ENCODE data around the gene KPNB1.

DNA sequence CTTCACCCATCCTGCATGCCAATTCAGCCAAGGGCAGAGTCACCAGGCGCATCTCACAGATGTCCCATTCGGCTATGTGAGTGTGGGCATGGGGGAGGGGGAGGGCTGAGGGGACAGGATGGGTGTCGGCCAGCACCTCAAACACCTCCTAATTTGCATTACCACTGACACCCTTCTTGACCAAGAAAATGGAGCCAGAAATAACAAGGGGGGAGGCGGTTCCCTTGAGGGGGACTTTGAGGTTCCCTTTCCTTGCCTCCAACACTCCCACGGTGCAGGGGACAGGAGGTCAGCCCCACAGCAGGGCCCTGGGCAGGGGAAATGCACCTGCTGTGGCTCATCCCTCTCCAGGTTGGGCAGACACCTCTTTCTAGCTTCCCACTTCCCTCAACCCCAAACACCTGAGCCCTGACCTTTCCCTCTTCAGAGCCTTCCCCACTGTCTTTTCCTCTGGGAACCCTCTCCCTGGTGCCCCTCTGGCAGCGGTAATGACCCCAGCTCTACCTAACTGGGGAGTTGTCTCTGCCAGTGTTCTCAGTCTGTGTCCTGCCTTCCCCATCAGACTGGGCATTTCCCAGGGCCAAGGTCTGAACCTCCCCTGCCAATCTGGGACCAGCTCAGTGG lies 65.2 kb downstream of the KPNB1 start:
- TF ChIP-seq, protein P1, sequence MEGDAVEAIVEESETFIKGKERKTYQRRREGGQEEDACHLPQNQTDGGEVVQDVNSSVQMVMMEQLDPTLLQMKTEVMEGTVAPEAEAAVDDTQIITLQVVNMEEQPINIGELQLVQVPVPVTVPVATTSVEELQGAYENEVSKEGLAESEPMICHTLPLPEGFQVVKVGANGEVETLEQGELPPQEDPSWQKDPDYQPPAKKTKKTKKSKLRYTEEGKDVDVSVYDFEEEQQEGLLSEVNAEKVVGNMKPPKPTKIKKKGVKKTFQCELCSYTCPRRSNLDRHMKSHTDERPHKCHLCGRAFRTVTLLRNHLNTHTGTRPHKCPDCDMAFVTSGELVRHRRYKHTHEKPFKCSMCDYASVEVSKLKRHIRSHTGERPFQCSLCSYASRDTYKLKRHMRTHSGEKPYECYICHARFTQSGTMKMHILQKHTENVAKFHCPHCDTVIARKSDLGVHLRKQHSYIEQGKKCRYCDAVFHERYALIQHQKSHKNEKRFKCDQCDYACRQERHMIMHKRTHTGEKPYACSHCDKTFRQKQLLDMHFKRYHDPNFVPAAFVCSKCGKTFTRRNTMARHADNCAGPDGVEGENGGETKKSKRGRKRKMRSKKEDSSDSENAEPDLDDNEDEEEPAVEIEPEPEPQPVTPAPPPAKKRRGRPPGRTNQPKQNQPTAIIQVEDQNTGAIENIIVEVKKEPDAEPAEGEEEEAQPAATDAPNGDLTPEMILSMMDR (tag by site-specific recombination; IDR thresholded peaks at IDR 0.05): no peak
- TF ChIP-seq ZNF202 (tag by site-specific recombination; IDR thresholded peaks at IDR 0.05; ENCODE audit: borderline replicate concordance): no peak
- TF ChIP-seq, protein P2, sequence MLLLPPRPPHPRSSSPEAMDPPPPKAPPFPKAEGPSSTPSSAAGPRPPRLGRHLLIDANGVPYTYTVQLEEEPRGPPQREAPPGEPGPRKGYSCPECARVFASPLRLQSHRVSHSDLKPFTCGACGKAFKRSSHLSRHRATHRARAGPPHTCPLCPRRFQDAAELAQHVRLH (tag by site-specific recombination; IDR thresholded peaks at IDR 0.05): no peak
